Measurements from ENCODE around the gene BICD1.

The BICD1 gene

GRCh38 chr12:32281098-32281497 lies 174.5 kb downstream of the BICD1 start:
- DNase-seq (ENCODE audit: low read depth) = no peak

GRCh38 chr12:32284561-32284960 lies 177.9 kb downstream of the BICD1 start:
- no peak for DNase-seq (ENCODE audit: low read depth)

- no peak for DNase-seq (ENCODE audit: low read depth)
Observed at GRCh38 chr12:32285021-32285420, 178.4 kb downstream of the BICD1 start.

- DNase-seq (ENCODE audit: low read depth) = no peak
Observed at GRCh38 chr12:32285489-32285888, 178.8 kb downstream of the BICD1 start.

GRCh38 chr12:32290411-32290810 lies 183.8 kb downstream of the BICD1 start:
- no peak for DNase-seq (ENCODE audit: low read depth)

- no peak for DNase-seq (ENCODE audit: low read depth)
Observed at GRCh38 chr12:32292151-32292550, 185.5 kb downstream of the BICD1 start.

GRCh38 chr12:32293808-32294419 lies 187.3 kb downstream of the BICD1 start:
- no peak for DNase-seq (ENCODE audit: low read depth)

GRCh38 chr12:32296567-32296966 lies 189.9 kb downstream of the BICD1 start:
- no peak for DNase-seq (ENCODE audit: low read depth)

- DNase-seq (ENCODE audit: low read depth) = peak; percentile 24
Observed at GRCh38 chr12:32298917-32299316, 192.3 kb downstream of the BICD1 start.

- no peak for DNase-seq (ENCODE audit: low read depth)
Observed at GRCh38 chr12:32301216-32301615, 194.6 kb downstream of the BICD1 start.

GRCh38 chr12:32302218-32303173 lies 195.8 kb downstream of the BICD1 start:
- no peak for DNase-seq (ENCODE audit: low read depth)

GRCh38 chr12:32303174-32303549 lies 196.5 kb downstream of the BICD1 start:
- no peak for DNase-seq (ENCODE audit: low read depth)

GRCh38 chr12:32305163-32305562 lies 198.5 kb downstream of the BICD1 start:
- no peak for DNase-seq (ENCODE audit: low read depth)

- DNase-seq (ENCODE audit: low read depth) = no peak
Observed at GRCh38 chr12:32307326-32307725, 200.7 kb downstream of the BICD1 start.

- DNase-seq (ENCODE audit: low read depth) = no peak
Observed at GRCh38 chr12:32309811-32310736, 203.4 kb downstream of the BICD1 start.

- DNase-seq (ENCODE audit: low read depth) = peak; percentile 67
Observed at GRCh38 chr12:32312049-32312670, 205.5 kb downstream of the BICD1 start.

- DNase-seq (ENCODE audit: low read depth) = no peak
Observed at GRCh38 chr12:32322354-32322753, 215.7 kb downstream of the BICD1 start.

GRCh38 chr12:32331133-32331532 lies 224.5 kb downstream of the BICD1 start:
- DNase-seq (ENCODE audit: low read depth) = no peak

GRCh38 chr12:32332446-32332845 lies 225.8 kb downstream of the BICD1 start:
- no peak for DNase-seq (ENCODE audit: low read depth)

GRCh38 chr12:32334371-32334777 lies 227.7 kb downstream of the BICD1 start:
- DNase-seq (ENCODE audit: low read depth) = no peak

GRCh38 chr12:32336261-32336660 lies 229.6 kb downstream of the BICD1 start:
- DNase-seq (ENCODE audit: low read depth) = no peak

GRCh38 chr12:32343496-32343895 lies 236.8 kb downstream of the BICD1 start:
- no peak for DNase-seq (ENCODE audit: low read depth)

All from fibroblast of the conjunctiva (primary cell).